Keratinocyte (primary cell): ENCODE results near the gene PIEZO1. TPM values are rescaled to one million over a fixed set of nuclear protein-coding genes. Genes with fewer than 3 reads are reported as not detected.
A peak's percentile ranks its signal among the peaks of the same experiment; 100 is the strongest.

Experiments used
- DNase-seq: peaks from one replicate; pipeline ENCODE4 v3.0.0-alpha.2; 2011; ENCODE audit warnings: low read depth, missing footprints, low spot score
- FAIRE-seq: peaks from 2 replicates; lab custom pipeline; 2011; peaks lifted over from hg19 to GRCh38; lab: Jason Lieb, UNC
- H2AFZ ChIP-seq: 2 replicates; pipeline ENCODE4 v1.6.0; 2012; ENCODE audit warnings: low read length, control low read depth, inconsistent platforms; ENCODE audit not compliant: control insufficient read depth
- H3K27ac ChIP-seq: 2 replicates; pipeline ENCODE4 v1.5.1; 2011; ENCODE audit warnings: low read length; ENCODE audit not compliant: control insufficient read depth, insufficient read depth
- H3K27me3 ChIP-seq: 3 replicates; pipeline ENCODE4 v1.6.0; 2011; ENCODE audit warnings: low read length; ENCODE audit not compliant: control insufficient read depth, insufficient read depth; ENCODE audit errors: extremely low read depth
- H3K36me3 ChIP-seq, 2 experiments: 2 replicates in 1 of 2; 3 replicates in 1 of 2; pipeline ENCODE4 v1.5.1; 2011; ENCODE audit warnings: low read length in 2 of 2, mild to moderate bottlenecking in 1 of 2; ENCODE audit not compliant: control insufficient read depth in 2 of 2, insufficient read depth in 2 of 2; ENCODE audit errors: extremely low read depth in 1 of 2
- H3K4me1 ChIP-seq: 3 replicates; pipeline ENCODE4 v1.5.1; 2011; ENCODE audit warnings: low read length; ENCODE audit not compliant: control insufficient read depth, insufficient read depth; ENCODE audit errors: extremely low read depth
- H3K4me2 ChIP-seq: 3 replicates; pipeline ENCODE4 v1.6.0; 2011; ENCODE audit warnings: low read depth, low read length; ENCODE audit not compliant: control insufficient read depth, insufficient read depth; ENCODE audit errors: extremely low read depth
- H3K4me3 ChIP-seq, 3 experiments: fragments of 200-600 bp in 1 of 3; sonication (generic) in 1 of 3; 2 replicates in 2 of 3; 3 replicates in 1 of 3; pipeline ENCODE4 v1.5.1; 2011 to 2016; ENCODE audit warnings: low read length in 3 of 3, mild to moderate bottlenecking in 3 of 3, control low read depth in 2 of 3, inconsistent platforms in 1 of 3, low read depth in 1 of 3, mixed read lengths in 1 of 3, mixed run types in 1 of 3, moderate library complexity in 1 of 3; ENCODE audit not compliant: control insufficient read depth in 2 of 3, insufficient read depth in 2 of 3; ENCODE audit errors: extremely low read depth in 1 of 3
- H3K79me2 ChIP-seq: 2 replicates; pipeline ENCODE4 v1.6.0; 2012; ENCODE audit warnings: low read length; ENCODE audit not compliant: control insufficient read depth, insufficient read depth
- H3K9ac ChIP-seq: 3 replicates; pipeline ENCODE4 v1.6.0; 2011; ENCODE audit warnings: low read length; ENCODE audit not compliant: control insufficient read depth, insufficient read depth; ENCODE audit errors: extremely low read depth
- H3K9me1 ChIP-seq: 3 replicates; pipeline ENCODE4 v1.6.0; 2011; ENCODE audit warnings: low read length; ENCODE audit not compliant: control insufficient read depth, insufficient read depth; ENCODE audit errors: extremely low read depth
- H3K9me3 ChIP-seq: 2 replicates; pipeline ENCODE4 v1.5.1; 2012; ENCODE audit warnings: low read depth, low read length; ENCODE audit not compliant: control insufficient read depth
- H4K20me1 ChIP-seq: 3 replicates; pipeline ENCODE4 v1.6.0; 2011; ENCODE audit warnings: low read length; ENCODE audit not compliant: control insufficient read depth, insufficient read depth; ENCODE audit errors: extremely low read depth
- CTCF ChIP-seq, 3 experiments: IDR thresholded peaks in 1 of 3; conservative IDR thresholded peaks in 1 of 3; optimal IDR thresholded peaks in 1 of 3; 2 replicates in 2 of 3; 3 replicates in 1 of 3; pipeline versions ENCODE3 to v1.5.1; 2011; ENCODE audit warnings: low read length in 3 of 3, mild to moderate bottlenecking in 3 of 3, moderate library complexity in 2 of 3, control low read depth in 1 of 3, inconsistent platforms in 1 of 3; ENCODE audit not compliant: insufficient read depth in 2 of 3; ENCODE audit errors: extremely low read depth in 1 of 3
- EZH2 ChIP-seq: IDR thresholded peaks from one replicate; pipeline ENCODE4 v1.6.1; 2012; ENCODE audit warnings: inconsistent platforms, mild to moderate bottlenecking, low read length, moderate library complexity
- dilution Hi-C: fragments of 300-500 bp; cut with MboI; formaldehyde crosslinking; loops from one replicate; pipeline ENCODE4 v1.7.0; 2020; ENCODE audit warnings: low sequenced_read_pairs; ENCODE audit not compliant: extremely low pct_ligation_motif_present
- polyA plus RNA-seq, 5 experiments: library from polyadenylated mRNA; depleted of rRNA in 3 of 5; stranded (reverse) in 3 of 5; stranded (forward) in 1 of 5; unstranded in 1 of 5; fragments of >200 nt; gene quantifications; 1 replicate in 1 of 5; 2 replicates in 3 of 5; 3 replicates in 1 of 5; pipeline versions ENCODE4 v1.2.1 to v1.2.3, GENCODE V29; 2011 to 2012; ENCODE audit warnings: missing spikeins in 2 of 5, low read depth in 1 of 5, low replicate concordance in 1 of 5

Gene PIEZO1
- polyA plus RNA-seq, 1 donor (not counting 4 experiments of a cell fraction or from before 2014, with no cell fraction given) = 62.8 TPM

- Histone ChIP-seq H3K27ac (no peak overlapping the region), H3K27me3 (no peaks in the 10 kb centered on the region), H2AFZ (no peak overlapping the region), H3K9ac (peak overlapping the region; percentile 85), H3K4me2 (peak overlapping the region; percentile 91), H3K79me2 (peaks cover 21% of the 10 kb centered on the region), H3K9me3 (no peaks in the 10 kb centered on the region), H3K9me1 (no peaks in the 10 kb centered on the region), H3K36me3 (peaks cover 2 to 3% of the 10 kb centered on the region in 2 experiments), H3K4me3 (peak overlapping the region; percentile 75 to 92 (median 75)), H4K20me1 (no peaks in the 10 kb centered on the region), H3K4me1 (peaks cover 9% of the 10 kb centered on the region)
- FAIRE-seq (no peak), DNase-seq (no peak)
- TF ChIP-seq CTCF (optimal IDR thresholded peaks at IDR 0.05 in 1 of 3, IDR thresholded peaks at IDR 0.05 in 1 of 3, conservative IDR thresholded peaks at IDR 0.05 in 1 of 3; ENCODE audit: extremely low read depth in 1 of 3, insufficient read depth in 2 of 3, low read length in 3 of 3) (no peak), EZH2 (no peak)
- dilution Hi-C loops = no loop called here
These were observed 79.8 kb downstream of the PIEZO1 start for GRCh38 chr16:88705076-88705684.

- Histone ChIP-seq H3K27me3 (no peaks in the 10 kb centered on the region), H3K36me3 (peaks cover 0 to 2% of the 10 kb centered on the region in 2 experiments), H3K4me3 (no peak overlapping the region), H4K20me1 (no peaks in the 10 kb centered on the region), H3K4me2 (no peak overlapping the region), H3K9me1 (no peaks in the 10 kb centered on the region), H3K79me2 (peaks cover 13% of the 10 kb centered on the region), H3K4me1 (peaks cover 9% of the 10 kb centered on the region), H3K27ac (no peak overlapping the region), H3K9ac (no peak overlapping the region), H3K9me3 (no peaks in the 10 kb centered on the region), H2AFZ (no peak overlapping the region)
- dilution Hi-C loops = no loop called here
- FAIRE-seq (no peak), DNase-seq (no peak)
- TF ChIP-seq EZH2 (no peak), CTCF (optimal IDR thresholded peaks at IDR 0.05 in 1 of 3, IDR thresholded peaks at IDR 0.05 in 1 of 3, conservative IDR thresholded peaks at IDR 0.05 in 1 of 3; ENCODE audit: extremely low read depth in 1 of 3, insufficient read depth in 2 of 3, low read length in 3 of 3) (no peak)
These were observed 81.3 kb downstream of the PIEZO1 start for GRCh38 chr16:88703486-88704309.
